Measurements from ENCODE around the gene GALR1.
"Not testable (repeated sequence)": the region's sequence is repeated elsewhere in the genome, so short reads cannot be mapped to it uniquely, and the experiment has no call there.

Gene GALR1, protein sequence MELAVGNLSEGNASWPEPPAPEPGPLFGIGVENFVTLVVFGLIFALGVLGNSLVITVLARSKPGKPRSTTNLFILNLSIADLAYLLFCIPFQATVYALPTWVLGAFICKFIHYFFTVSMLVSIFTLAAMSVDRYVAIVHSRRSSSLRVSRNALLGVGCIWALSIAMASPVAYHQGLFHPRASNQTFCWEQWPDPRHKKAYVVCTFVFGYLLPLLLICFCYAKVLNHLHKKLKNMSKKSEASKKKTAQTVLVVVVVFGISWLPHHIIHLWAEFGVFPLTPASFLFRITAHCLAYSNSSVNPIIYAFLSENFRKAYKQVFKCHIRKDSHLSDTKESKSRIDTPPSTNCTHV

GRCh38 chr18:77249569-77250500 lies at the start of gene GALR1:
TSS of gene GALR1 (plus strand) at chr18:77249848. CDS start at chr18:77250549, 701 bp downstream.
- no peak for DNase-seq

GRCh38 chr18:77201506-77201905 lies 48.1 kb upstream of the GALR1 start:
- DNase-seq: no peak

DNA sequence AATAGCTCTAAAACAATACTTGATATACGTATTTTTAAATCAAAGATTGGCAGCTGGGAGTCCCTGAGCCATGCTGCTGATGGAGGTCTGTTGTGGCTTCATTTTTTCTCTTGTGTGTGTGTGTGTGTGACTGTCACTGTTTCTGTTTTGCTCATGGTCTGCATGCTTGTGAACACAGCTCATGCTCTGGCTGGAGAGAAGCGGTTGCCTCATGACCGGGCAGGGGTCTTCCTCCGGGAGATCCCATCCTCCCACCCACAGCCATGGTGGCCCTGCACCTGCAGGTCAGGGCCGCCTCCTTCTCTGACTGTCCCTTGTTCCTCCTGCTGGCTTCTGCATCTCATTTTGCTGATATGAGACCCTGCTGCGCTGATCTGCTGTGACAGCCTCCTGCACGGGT lies 47.3 kb upstream of the GALR1 start:
- no peak for DNase-seq

GRCh38 chr18:77203071-77203470 lies 46.6 kb upstream of the GALR1 start:
- no peak for DNase-seq

GRCh38 chr18:77203851-77204250 lies 45.8 kb upstream of the GALR1 start:
- no peak for DNase-seq

GRCh38 chr18:77205769-77206168 lies 43.9 kb upstream of the GALR1 start:
- DNase-seq: no peak

GRCh38 chr18:77206676-77207374 lies 42.8 kb upstream of the GALR1 start:
- no peak for DNase-seq

DNA sequence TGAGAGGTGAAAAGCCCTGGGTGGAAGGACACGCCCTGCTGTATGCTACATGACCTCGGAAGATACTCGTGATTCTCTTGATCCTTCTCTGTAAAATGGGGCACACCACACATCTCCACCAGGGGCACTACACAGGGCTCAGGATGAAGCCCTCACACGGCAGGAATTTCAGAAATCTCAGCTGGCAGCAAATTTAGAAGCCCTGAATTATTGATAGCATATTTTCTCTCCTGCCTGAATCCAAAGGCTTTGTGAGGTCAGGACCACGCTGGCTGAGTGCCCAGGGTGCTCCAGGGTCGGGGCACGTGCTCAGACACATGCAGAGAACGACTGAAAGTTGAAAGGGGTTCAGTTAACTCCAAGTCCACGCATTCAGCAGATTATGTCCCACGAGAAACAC lies 42.1 kb upstream of the GALR1 start:
- DNase-seq: peak; percentile 48

DNA sequence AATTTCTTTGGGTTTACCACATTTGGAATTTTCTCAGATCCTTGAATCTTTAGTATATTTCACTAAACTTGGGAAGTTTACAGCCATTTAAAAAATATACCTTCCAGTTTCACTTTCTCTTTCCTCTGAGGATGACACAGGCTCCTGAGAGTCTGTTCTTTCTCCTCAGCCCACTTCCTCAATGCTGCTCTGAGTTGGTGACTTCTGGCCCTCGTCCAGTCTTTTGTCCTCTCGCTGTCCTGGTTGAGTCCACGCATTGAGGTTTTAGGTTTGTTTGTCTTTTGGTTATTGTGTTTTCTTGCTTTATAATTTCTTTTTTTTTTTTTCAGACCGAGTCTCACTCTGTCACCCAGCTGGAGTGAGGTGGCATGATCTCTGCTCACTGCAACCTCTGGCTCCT lies 40.7 kb upstream of the GALR1 start:
- DNase-seq: no peak

GRCh38 chr18:77209587-77209986 lies 40.1 kb upstream of the GALR1 start:
- no peak for DNase-seq

- no peak for DNase-seq
Observed at GRCh38 chr18:77210249-77210648, 39.4 kb upstream of the GALR1 start.

DNA sequence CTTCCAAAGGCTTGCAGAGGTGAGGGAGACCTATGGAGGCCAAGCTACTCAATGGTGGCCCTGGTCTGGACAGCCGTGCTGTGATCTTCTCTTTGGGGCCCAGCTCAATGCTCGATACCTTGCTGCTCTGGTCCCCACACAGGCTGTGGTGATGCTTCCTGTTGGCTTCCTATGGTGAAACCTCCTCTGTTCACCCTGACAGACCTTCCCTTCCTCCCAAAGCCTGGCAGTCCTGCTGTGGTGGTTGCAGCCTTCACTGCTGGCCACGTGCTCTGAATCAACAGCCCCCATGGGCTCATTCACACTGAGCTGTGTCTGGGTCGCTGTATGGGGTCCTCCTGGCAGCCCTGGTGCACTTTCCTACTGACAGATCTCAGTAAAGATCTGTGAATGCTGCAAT lies 31.0 kb upstream of the GALR1 start:
- DNase-seq: no peak

- no peak for DNase-seq
Observed at GRCh38 chr18:77220726-77221125, 28.9 kb upstream of the GALR1 start.

GRCh38 chr18:77222464-77222863 lies 27.2 kb upstream of the GALR1 start:
- DNase-seq: no peak

- DNase-seq: peak; percentile 24
Observed at GRCh38 chr18:77223221-77223639, 26.4 kb upstream of the GALR1 start.

DNA sequence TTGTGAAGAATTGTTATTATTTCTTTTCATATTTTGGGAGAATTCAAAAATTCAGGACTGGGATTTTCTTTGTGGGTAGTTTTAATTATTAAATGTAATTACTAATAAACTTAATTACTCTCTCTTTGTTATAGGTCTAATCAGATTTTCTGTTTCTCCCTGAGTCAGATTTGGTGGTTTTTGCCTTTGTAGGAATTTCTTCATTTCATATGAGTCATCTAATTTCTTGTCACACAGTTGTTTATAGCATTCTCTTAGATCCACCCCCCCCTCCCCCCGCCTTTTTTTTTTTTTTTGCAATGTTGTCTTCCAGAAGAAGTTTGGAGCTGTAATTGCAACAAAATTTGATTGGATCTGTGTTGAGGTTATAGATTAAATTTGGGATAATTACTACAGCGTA lies 26.0 kb upstream of the GALR1 start:
- DNase-seq: no peak

- no peak for DNase-seq
Observed at GRCh38 chr18:77230645-77231044, 19.0 kb upstream of the GALR1 start.

DNA sequence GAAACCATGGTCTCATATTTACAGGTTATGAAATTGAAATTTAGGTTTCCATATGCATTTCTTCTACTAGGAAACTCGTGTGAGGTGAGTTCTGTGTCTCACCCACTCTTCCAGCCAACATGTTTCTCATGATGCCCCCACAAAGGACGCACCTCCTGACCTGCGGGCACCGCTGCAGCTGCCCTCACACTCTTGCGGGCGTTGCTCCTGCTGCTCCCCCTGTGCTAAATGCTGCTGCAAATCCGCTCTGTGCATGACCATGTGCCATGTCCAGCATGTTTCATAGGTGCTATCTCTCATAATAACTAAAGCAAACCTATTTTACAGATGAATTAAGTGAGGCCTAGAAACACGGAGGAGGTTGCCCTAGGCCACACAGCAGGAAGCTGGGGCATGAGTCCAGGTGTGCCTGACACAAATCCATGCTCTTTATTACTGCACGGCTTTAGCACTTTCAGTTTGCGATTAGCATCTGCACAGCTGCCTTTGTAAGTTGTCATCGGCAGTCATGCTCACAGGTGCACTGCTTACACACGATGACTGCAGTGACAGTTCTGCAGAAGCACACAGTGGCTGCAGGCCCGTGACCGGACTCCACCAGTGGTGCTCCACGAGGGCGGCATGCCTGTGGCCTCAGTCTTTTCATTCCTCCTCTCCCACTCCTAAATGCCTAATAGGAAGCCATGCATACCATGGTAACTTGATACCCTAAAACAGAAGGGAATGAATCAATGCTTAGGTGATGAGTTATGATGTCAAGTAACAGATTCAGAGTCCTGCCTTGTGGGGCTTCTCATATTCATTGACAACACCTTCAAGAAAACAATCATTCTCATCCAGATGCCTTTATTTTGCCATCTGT lies 14.9 kb upstream of the GALR1 start:
- DNase-seq: no peak

DNA sequence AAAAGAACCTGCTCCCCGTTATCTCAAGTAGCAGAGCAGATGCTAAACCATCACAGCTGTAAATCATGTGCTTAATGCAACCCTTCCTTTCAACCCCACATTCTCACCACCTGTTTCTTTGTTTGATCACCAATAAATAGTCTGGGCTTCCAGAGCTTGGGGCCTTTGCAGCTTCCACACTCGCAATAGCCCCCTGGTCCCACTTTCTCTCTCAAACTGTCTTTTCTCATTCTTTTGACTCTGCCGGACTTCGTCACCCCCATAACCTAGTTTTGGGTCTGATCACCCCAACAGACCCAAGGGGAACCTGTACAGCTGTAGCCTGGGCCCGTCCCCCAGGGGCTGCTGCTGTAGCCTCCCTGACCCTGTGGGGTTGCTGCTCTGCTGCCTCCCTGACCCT lies 10.4 kb upstream of the GALR1 start:
- DNase-seq: not testable (repeated sequence)

- DNase-seq: no peak
Observed at GRCh38 chr18:77248873-77249568, 627 bp upstream of the GALR1 start.

GRCh38 chr18:77250501-77250925 lies 865 bp downstream of the GALR1 start:
- no peak for DNase-seq

All from stimulated activated CD4-positive, alpha-beta T cell treated with anti-CD3 and anti-CD28 coated beads, Interleukin-4, amount 100 ng/mL, for 1 hour (primary cell).